HCT116 (cell line): ENCODE results near the gene MYH1. TPM values are rescaled to one million over a fixed set of nuclear protein-coding genes. Genes with fewer than 3 reads are reported as not detected.

Experiments used
- ATAC-seq: fragments of 200-7000 bp; cut with Tn5 transposase; 2 replicates; pipeline ENCODE4 v1.9.1; 2020; ENCODE audit warnings: mild to moderate bottlenecking, moderate library complexity
- BruUV-seq: library from RNA; stranded (reverse); fragments of 400-500 nt; replicated peaks from 2 replicates; lab custom pipeline; 2021; lab: Mats Ljungman, UMichigan
- CTCF ChIA-PET: fragments of 300-600 bp; sonication (Branson Sonifier 250); formaldehyde crosslinking; loops from one replicate; lab custom pipeline; 2021; ENCODE audit warnings: antibody characterized with exemption; lab: Charles Lee
- POLR2A ChIA-PET: fragments of 300-600, 350-600 bp; sonication (Branson Sonifier 250); formaldehyde crosslinking; loops from one replicate; lab custom pipeline; 2021; ENCODE audit warnings: antibody characterized with exemption; lab: Charles Lee
- RAD21 ChIA-PET, 2 experiments: fragments of 300-600 bp; sonication (Branson Sonifier 250); formaldehyde crosslinking; loops; one replicate each; lab custom pipeline; 2023; ENCODE audit warnings: low total read pairs in 2 of 2; ENCODE audit not compliant: uncharacterized antibody in 2 of 2, unreplicated experiment in 2 of 2, low non-redundant PET in 1 of 2; lab: Charles Lee
- DNase-seq: peaks from one replicate; pipeline ENCODE4 v3.0.0-alpha.2; 2010; ENCODE audit warnings: low read depth, low spot score
- H2AFZ ChIP-seq: fragments of 200-600 bp; shearing (Covaris generic), sonication (generic); 2 replicates; pipeline ENCODE4 v1.6.1; 2017; ENCODE audit warnings: low read depth, mixed run types, mixed read lengths, antibody characterized with exemption, low read length; ENCODE audit not compliant: poor library complexity, severe bottlenecking
- H3K27ac ChIP-seq: 2 replicates; pipeline ENCODE4 v1.5.1; 2012; ENCODE audit warnings: low read depth, low read length
- H3K27me3 ChIP-seq: fragments of 200-600 bp; sonication (generic); 2 replicates; pipeline ENCODE4 v1.6.1; 2016; ENCODE audit warnings: mixed run types, low read length, mixed read lengths; ENCODE audit not compliant: insufficient read depth
- H3K36me3 ChIP-seq, 2 experiments: fragments of 200-500 bp in 1 of 2; fragments of 200-600 bp in 1 of 2; sonication (Bioruptor generic) in 1 of 2; sonication (generic) in 1 of 2; 2 replicates each; pipeline versions ENCODE4 v1.5.1 to v1.6.1; 2014 to 2016; ENCODE audit warnings: low read length in 2 of 2, inconsistent platforms in 1 of 2, mixed read lengths in 1 of 2, mixed run types in 1 of 2; ENCODE audit not compliant: insufficient read depth in 2 of 2, control insufficient read depth in 1 of 2
- H3K4me1 ChIP-seq, 2 experiments: fragments of 200-600 bp in 1 of 2; sonication (generic) in 1 of 2; 2 replicates each; pipeline versions ENCODE4 v1.5.1 to v1.6.1; 2012 to 2017; ENCODE audit warnings: low read length in 2 of 2, inconsistent platforms in 1 of 2, mild to moderate bottlenecking in 1 of 2, mixed read lengths in 1 of 2, mixed run types in 1 of 2, moderate library complexity in 1 of 2; ENCODE audit not compliant: insufficient read depth in 2 of 2, control insufficient read depth in 1 of 2
- H3K4me2 ChIP-seq: fragments of 200-600 bp; sonication (generic); 2 replicates; pipeline ENCODE4 v1.6.1; 2017; ENCODE audit warnings: mixed run types, low read length, mixed read lengths
- H3K4me3 ChIP-seq, 2 experiments: fragments of 200-600 bp in 1 of 2; sonication (generic) in 1 of 2; replicated peaks in 1 of 2; 2 replicates each; pipeline ENCODE4 v1.5.1; 2011 to 2016; ENCODE audit warnings: low read length in 2 of 2, control low read depth in 1 of 2, low read depth in 1 of 2, mild to moderate bottlenecking in 1 of 2, mixed read lengths in 1 of 2, mixed run types in 1 of 2
- H3K79me2 ChIP-seq: fragments of 200-600 bp; sonication (generic); 2 replicates; pipeline ENCODE4 v1.6.1; 2017; ENCODE audit warnings: mild to moderate bottlenecking, mixed run types, low read length, moderate library complexity, mixed read lengths; ENCODE audit not compliant: insufficient read depth
- H3K9ac ChIP-seq: fragments of 200-600 bp; sonication (generic); 2 replicates; pipeline ENCODE4 v1.6.1; 2016; ENCODE audit warnings: low read length, mixed read lengths
- H3K9me2 ChIP-seq: fragments of 200-600 bp; sonication (generic), shearing (Covaris generic); 2 replicates; pipeline ENCODE4 v1.6.1; 2017; ENCODE audit warnings: mixed run types, mild to moderate bottlenecking, moderate library complexity; ENCODE audit not compliant: insufficient read depth
- H3K9me3 ChIP-seq, 2 experiments: fragments of 200-500 bp in 1 of 2; fragments of 200-600 bp in 1 of 2; sonication (Bioruptor generic) in 1 of 2; sonication (generic) in 1 of 2; 2 replicates each; pipeline ENCODE4 v1.6.1; 2014 to 2017; ENCODE audit warnings: low read length in 2 of 2, mixed read lengths in 2 of 2, inconsistent platforms in 1 of 2, low read depth in 1 of 2, mild to moderate bottlenecking in 1 of 2, mixed run types in 1 of 2, moderate library complexity in 1 of 2; ENCODE audit not compliant: control insufficient read depth in 1 of 2, insufficient read depth in 1 of 2
- H4K20me1 ChIP-seq: fragments of 200-600 bp; sonication (generic), shearing (Covaris generic); 2 replicates; pipeline ENCODE4 v1.6.1; 2017; ENCODE audit warnings: mixed run types, mild to moderate bottlenecking, moderate library complexity; ENCODE audit not compliant: insufficient read depth
- CBX3 ChIP-seq: IDR thresholded peaks from 2 replicates; pipeline ENCODE4 v1.6.1; 2012; ENCODE audit warnings: low read depth
- CEBPB ChIP-seq: IDR thresholded peaks from 2 replicates; pipeline ENCODE4 v1.6.1; 2012; ENCODE audit warnings: low read depth
- CTCF ChIP-seq, 3 experiments: fragments of 200-600 bp in 1 of 3; sonication (generic) in 1 of 3; IDR thresholded peaks in 2 of 3; conservative IDR thresholded peaks in 1 of 3; 2 replicates each; pipeline ENCODE4 v1.5.1; 2012 to 2017; ENCODE audit warnings: low read depth in 2 of 3, low read length in 2 of 3, antibody characterized with exemption in 1 of 3, borderline replicate concordance in 1 of 3, control low read depth in 1 of 3, mild to moderate bottlenecking in 1 of 3, mixed read lengths in 1 of 3, mixed run types in 1 of 3, moderate library complexity in 1 of 3; ENCODE audit not compliant: insufficient read depth in 1 of 3
- ELF1 ChIP-seq: IDR thresholded peaks from 2 replicates; pipeline ENCODE4 v1.6.1; 2012; ENCODE audit warnings: low read depth, borderline replicate concordance
- EZH2 ChIP-seq: fragments of 200-600 bp; sonication (generic); IDR thresholded peaks from 2 replicates; pipeline ENCODE4 v1.6.1; 2017; ENCODE audit warnings: antibody characterized with exemption, mixed run types
- EZH2phosphoT487 ChIP-seq: fragments of 200-600 bp; IDR thresholded peaks from 2 replicates; pipeline ENCODE4 v1.6.1; 2018; ENCODE audit warnings: antibody characterized with exemption, borderline replicate concordance
- FOSL1 ChIP-seq: IDR thresholded peaks from 2 replicates; pipeline ENCODE4 v1.6.1; 2012; ENCODE audit warnings: low read depth
- JUND ChIP-seq: IDR thresholded peaks from 2 replicates; pipeline ENCODE4 v1.6.1; 2012
- MAX ChIP-seq: IDR thresholded peaks from 2 replicates; pipeline ENCODE4 v1.6.1; 2012
- POLR2AphosphoS5 ChIP-seq: IDR thresholded peaks from 2 replicates; pipeline ENCODE4 v1.6.1; 2011; ENCODE audit warnings: mild to moderate bottlenecking, low read depth, low read length, moderate library complexity
- RAD21 ChIP-seq: IDR thresholded peaks from 2 replicates; pipeline ENCODE4 v1.6.1; 2012; ENCODE audit warnings: low read depth, mild to moderate bottlenecking
- SIN3A ChIP-seq: IDR thresholded peaks from 2 replicates; pipeline ENCODE4 v1.6.1; 2012; ENCODE audit warnings: low read depth
- SP1 ChIP-seq: IDR thresholded peaks from 2 replicates; pipeline ENCODE4 v1.6.1; 2012; ENCODE audit warnings: low read depth
- TCF7L2 ChIP-seq: IDR thresholded peaks from 2 replicates; pipeline ENCODE4 v1.7.0; 2011; ENCODE audit warnings: borderline replicate concordance, inconsistent platforms; ENCODE audit not compliant: insufficient read depth, insufficient read length; ENCODE audit errors: extremely low read depth
- YY1 ChIP-seq: IDR thresholded peaks from 2 replicates; pipeline ENCODE4 v1.6.1; 2011; ENCODE audit warnings: low read length, low read depth, moderate library complexity, mild to moderate bottlenecking; ENCODE audit not compliant: insufficient replicate concordance; ENCODE audit errors: extremely low read depth
- ZNF274 ChIP-seq: fragments of 200-500 bp; sonication (Bioruptor generic); IDR thresholded peaks from 2 replicates; pipeline ENCODE4 v1.6.1; 2014; ENCODE audit warnings: mild to moderate bottlenecking, low read depth, low read length, inconsistent platforms
- intact Hi-C: fragments of 100-400 bp; cut with micrococcal nuclease; formaldehyde crosslinking; loops from 2 replicates; pipeline ENCODE4 v1.10.0; 2022
- total RNA-seq: library from RNA; stranded (reverse); gene quantifications from one replicate; pipeline ENCODE4 v1.2.1, GENCODE V29; 2021; ENCODE audit not compliant: unreplicated experiment
- TF ChIP-seq, protein P1 (sequence below): IDR thresholded peaks from 2 replicates; pipeline ENCODE4 v1.6.1; 2011; ENCODE audit warnings: mild to moderate bottlenecking, low read length, moderate library complexity; ENCODE audit not compliant: insufficient replicate concordance; ENCODE audit errors: extremely low read depth
- TF ChIP-seq, protein P2 (sequence below): IDR thresholded peaks from 2 replicates; pipeline ENCODE4 v1.6.1; 2012; ENCODE audit warnings: low read depth
- TF ChIP-seq, protein P3 (sequence below): IDR thresholded peaks from 2 replicates; pipeline ENCODE4 v1.6.1; 2012

MYH1 gene
- total RNA-seq, 1 experiment from 2014 or later, result not detected

- ATAC-seq, result no peak
- no peak for DNase-seq
- Histone ChIP-seq H3K9ac (no peak overlapping the region), H3K79me2 (no peaks in the 10 kb centered on the region), H4K20me1 (no peaks in the 10 kb centered on the region), H2AFZ (no peak overlapping the region), H3K9me2 (no peaks in the 10 kb centered on the region), H3K27me3 (peaks cover 7% of the 10 kb centered on the region; the same call in 1 of the 2 replicates), H3K4me2 (no peak overlapping the region), H3K36me3 (no peaks in the 10 kb centered on the region), H3K4me1 (no peaks in the 10 kb centered on the region), H3K9me3 (no peaks in the 10 kb centered on the region), H3K27ac (no peak overlapping the region), H3K4me3 (no peak overlapping the region)
- ChIA-PET POLR2A (no interaction called here), RAD21 (no interaction called here), CTCF (no interaction called here)
- intact Hi-C loops, result no loop called here
- TF ChIP-seq CTCF (IDR thresholded peaks at IDR 0.05 in 2 of 3, conservative IDR thresholded peaks at IDR 0.05 in 1 of 3; ENCODE audit: borderline replicate concordance in 1 of 3, insufficient read depth in 1 of 3, low read depth in 2 of 3, low read length in 2 of 3) (no peak), YY1 (no peak), SIN3A (no peak), CEBPB (no peak), POLR2AphosphoS5 (no peak), JUND (no peak), SP1 (no peak), TCF7L2 (no peak), EZH2 (no peak), CBX3 (no peak), ELF1 (no peak), RAD21 (no peak), FOSL1 (no peak), ZNF274 (no peak), MAX (no peak), EZH2phosphoT487 (no peak)
- TF ChIP-seq, protein P1, sequence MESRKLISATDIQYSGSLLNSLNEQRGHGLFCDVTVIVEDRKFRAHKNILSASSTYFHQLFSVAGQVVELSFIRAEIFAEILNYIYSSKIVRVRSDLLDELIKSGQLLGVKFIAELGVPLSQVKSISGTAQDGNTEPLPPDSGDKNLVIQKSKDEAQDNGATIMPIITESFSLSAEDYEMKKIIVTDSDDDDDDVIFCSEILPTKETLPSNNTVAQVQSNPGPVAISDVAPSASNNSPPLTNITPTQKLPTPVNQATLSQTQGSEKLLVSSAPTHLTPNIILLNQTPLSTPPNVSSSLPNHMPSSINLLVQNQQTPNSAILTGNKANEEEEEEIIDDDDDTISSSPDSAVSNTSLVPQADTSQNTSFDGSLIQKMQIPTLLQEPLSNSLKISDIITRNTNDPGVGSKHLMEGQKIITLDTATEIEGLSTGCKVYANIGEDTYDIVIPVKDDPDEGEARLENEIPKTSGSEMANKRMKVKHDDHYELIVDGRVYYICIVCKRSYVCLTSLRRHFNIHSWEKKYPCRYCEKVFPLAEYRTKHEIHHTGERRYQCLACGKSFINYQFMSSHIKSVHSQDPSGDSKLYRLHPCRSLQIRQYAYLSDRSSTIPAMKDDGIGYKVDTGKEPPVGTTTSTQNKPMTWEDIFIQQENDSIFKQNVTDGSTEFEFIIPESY, result no peak
- TF ChIP-seq, protein P2, sequence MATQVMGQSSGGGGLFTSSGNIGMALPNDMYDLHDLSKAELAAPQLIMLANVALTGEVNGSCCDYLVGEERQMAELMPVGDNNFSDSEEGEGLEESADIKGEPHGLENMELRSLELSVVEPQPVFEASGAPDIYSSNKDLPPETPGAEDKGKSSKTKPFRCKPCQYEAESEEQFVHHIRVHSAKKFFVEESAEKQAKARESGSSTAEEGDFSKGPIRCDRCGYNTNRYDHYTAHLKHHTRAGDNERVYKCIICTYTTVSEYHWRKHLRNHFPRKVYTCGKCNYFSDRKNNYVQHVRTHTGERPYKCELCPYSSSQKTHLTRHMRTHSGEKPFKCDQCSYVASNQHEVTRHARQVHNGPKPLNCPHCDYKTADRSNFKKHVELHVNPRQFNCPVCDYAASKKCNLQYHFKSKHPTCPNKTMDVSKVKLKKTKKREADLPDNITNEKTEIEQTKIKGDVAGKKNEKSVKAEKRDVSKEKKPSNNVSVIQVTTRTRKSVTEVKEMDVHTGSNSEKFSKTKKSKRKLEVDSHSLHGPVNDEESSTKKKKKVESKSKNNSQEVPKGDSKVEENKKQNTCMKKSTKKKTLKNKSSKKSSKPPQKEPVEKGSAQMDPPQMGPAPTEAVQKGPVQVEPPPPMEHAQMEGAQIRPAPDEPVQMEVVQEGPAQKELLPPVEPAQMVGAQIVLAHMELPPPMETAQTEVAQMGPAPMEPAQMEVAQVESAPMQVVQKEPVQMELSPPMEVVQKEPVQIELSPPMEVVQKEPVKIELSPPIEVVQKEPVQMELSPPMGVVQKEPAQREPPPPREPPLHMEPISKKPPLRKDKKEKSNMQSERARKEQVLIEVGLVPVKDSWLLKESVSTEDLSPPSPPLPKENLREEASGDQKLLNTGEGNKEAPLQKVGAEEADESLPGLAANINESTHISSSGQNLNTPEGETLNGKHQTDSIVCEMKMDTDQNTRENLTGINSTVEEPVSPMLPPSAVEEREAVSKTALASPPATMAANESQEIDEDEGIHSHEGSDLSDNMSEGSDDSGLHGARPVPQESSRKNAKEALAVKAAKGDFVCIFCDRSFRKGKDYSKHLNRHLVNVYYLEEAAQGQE, result no peak
- TF ChIP-seq, protein P3, sequence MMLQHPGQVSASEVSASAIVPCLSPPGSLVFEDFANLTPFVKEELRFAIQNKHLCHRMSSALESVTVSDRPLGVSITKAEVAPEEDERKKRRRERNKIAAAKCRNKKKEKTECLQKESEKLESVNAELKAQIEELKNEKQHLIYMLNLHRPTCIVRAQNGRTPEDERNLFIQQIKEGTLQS, result no peak
- no TSS peak for BruUV-seq
Observed at GRCh38 chr17:10557422-10557821, 39.1 kb upstream of the MYH1 start.
